Measurements from ENCODE around the gene COL21A1.

The COL21A1 gene

GRCh38 chr6:56245903-56246351 is 1.5 kb downstream of the COL21A1 start:
- no peak for DNase-seq (ENCODE audit: low read depth)

- DNase-seq (ENCODE audit: low read depth), result no peak
These were observed 2.7 kb downstream of the COL21A1 start for GRCh38 chr6:56244528-56245253.

GRCh38 chr6:56244089-56244488 is 3.3 kb downstream of the COL21A1 start:
- no peak for DNase-seq (ENCODE audit: low read depth)

GRCh38 chr6:56243518-56244070 is 3.8 kb downstream of the COL21A1 start:
- DNase-seq (ENCODE audit: low read depth), result no peak

- DNase-seq (ENCODE audit: low read depth), result no peak
These were observed 5.0 kb downstream of the COL21A1 start for GRCh38 chr6:56242346-56242745.

- DNase-seq (ENCODE audit: low read depth), result no peak
These were observed 6.1 kb downstream of the COL21A1 start for GRCh38 chr6:56241124-56241802.

GRCh38 chr6:56238352-56238751 is 9.0 kb downstream of the COL21A1 start:
- DNase-seq (ENCODE audit: low read depth), result no peak

GRCh38 chr6:56235245-56235644 is 12.1 kb downstream of the COL21A1 start:
- DNase-seq (ENCODE audit: low read depth), result no peak

- no peak for DNase-seq (ENCODE audit: low read depth)
These were observed 14.9 kb downstream of the COL21A1 start for GRCh38 chr6:56232436-56232835.

GRCh38 chr6:56231827-56232226 is 15.6 kb downstream of the COL21A1 start:
- no peak for DNase-seq (ENCODE audit: low read depth)

GRCh38 chr6:56230976-56231566 is 16.3 kb downstream of the COL21A1 start:
- DNase-seq (ENCODE audit: low read depth), result no peak

GRCh38 chr6:56227071-56227879 is 20.1 kb downstream of the COL21A1 start:
- no peak for DNase-seq (ENCODE audit: low read depth)

- DNase-seq (ENCODE audit: low read depth), result no peak
These were observed 23.4 kb downstream of the COL21A1 start for GRCh38 chr6:56223995-56224394.

GRCh38 chr6:56222499-56222898 is 24.9 kb downstream of the COL21A1 start:
- DNase-seq (ENCODE audit: low read depth), result no peak

GRCh38 chr6:56220078-56220477 is 27.3 kb downstream of the COL21A1 start:
- no peak for DNase-seq (ENCODE audit: low read depth)

GRCh38 chr6:56214703-56215101 is 32.7 kb downstream of the COL21A1 start:
- DNase-seq (ENCODE audit: low read depth), result no peak

- no peak for DNase-seq (ENCODE audit: low read depth)
These were observed 33.2 kb downstream of the COL21A1 start for GRCh38 chr6:56214041-56214702.

GRCh38 chr6:56211724-56212123 is 35.7 kb downstream of the COL21A1 start:
- DNase-seq (ENCODE audit: low read depth), result no peak

GRCh38 chr6:56204134-56204533 is 43.2 kb downstream of the COL21A1 start:
- DNase-seq (ENCODE audit: low read depth), result no peak

GRCh38 chr6:56199956-56200355 is 47.4 kb downstream of the COL21A1 start:
- DNase-seq (ENCODE audit: low read depth), result no peak

- no peak for DNase-seq (ENCODE audit: low read depth)
These were observed 53.5 kb downstream of the COL21A1 start for GRCh38 chr6:56193846-56194245.

- DNase-seq (ENCODE audit: low read depth), result no peak
These were observed 59.0 kb downstream of the COL21A1 start for GRCh38 chr6:56188429-56188828.
